Measurements from ENCODE around the gene PTCD1. TPM values are rescaled to one million over a fixed set of nuclear protein-coding genes. Genes with fewer than 3 reads are reported as not detected.

Gene PTCD1
- total and polyA plus RNA-seq, 9 of the 15 experiments (the other 6 are each of a cell fraction or from before 2014, with no cell fraction given) = 0.46 to 17.1 (median 6.2) TPM

GRCh38 chr7:99472561-99473314 is 34.1 kb upstream of the PTCD1 start, which contains the start of gene ZNF789 (continued):
- TF ChIP-seq ZBTB11 (CRISPR knock-in tag; IDR thresholded peaks at IDR 0.05) (peak in 2 of 3 experiments; percentile 38 to 55; a peak in 1 of 6 replicates), NR4A1 (CRISPR knock-in tag; IDR thresholded peaks at IDR 0.05) (no peak), NR4A1 (tag; IDR thresholded peaks at IDR 0.05) (no peak), RBM25 (IDR thresholded peaks at IDR 0.05; ENCODE audit: low read depth, low read length, severe bottlenecking) (peak; percentile 87), ZNF354B (CRISPR knock-in tag; IDR thresholded peaks at IDR 0.05) (peak; percentile 66; the same call in 1 of the 2 replicates), ZFP30 (CRISPR knock-in tag; IDR thresholded peaks at IDR 0.05; ENCODE audit: borderline replicate concordance) (no peak), BRD9 (IDR thresholded peaks at IDR 0.05; ENCODE audit: low read depth, partially characterized antibody) (no peak), OTX1 (CRISPR knock-in tag; IDR thresholded peaks at IDR 0.05) (peak; percentile 72; the same call in 1 of the 2 replicates), FOXA3 (CRISPR knock-in tag; conservative IDR thresholded peaks at IDR 0.05 in 1 of 2, IDR thresholded peaks at IDR 0.05 in 1 of 2) (peak in 1 of 2 experiments; percentile 19; a peak in 1 of 4 replicates), NUFIP1 (IDR thresholded peaks at IDR 0.05; ENCODE audit: partially characterized antibody) (no peak), PHF20 (IDR thresholded peaks at IDR 0.05; ENCODE audit: partially characterized antibody) (peak; percentile 65), JUN (IDR thresholded peaks at IDR 0.05; ENCODE audit: borderline replicate concordance, low read depth, low read length) (peak; percentile 50; the same call in 1 of the 2 replicates), JUN (CRISPR knock-in tag; IDR thresholded peaks at IDR 0.05; ENCODE audit: borderline replicate concordance) (no peak), POU5F1 (IDR thresholded peaks at IDR 0.05; ENCODE audit: borderline replicate concordance, low read depth, low read length, partially characterized antibody) (no peak), NELFE (IDR thresholded peaks at IDR 0.05; ENCODE audit: insufficient read depth, insufficient read length) (no peak), SIX5 (IDR thresholded peaks at IDR 0.05; ENCODE audit: borderline replicate concordance in 1 of 2, insufficient read depth in 1 of 2, low read depth in 1 of 2, low read length in 2 of 2) (no peak), CCNT2 (IDR thresholded peaks at IDR 0.05; ENCODE audit: borderline replicate concordance, extremely low read depth, insufficient read length, low read depth, low read length) (peak; percentile 89), CBX3 (IDR thresholded peaks at IDR 0.05; ENCODE audit: borderline replicate concordance in 1 of 2, low read length in 2 of 2) (no peak; a peak in 1 of 3 replicates), SNRNP70 (optimal IDR thresholded peaks at IDR 0.05; ENCODE audit: low read depth, low read length) (no peak), ZC3H11A (IDR thresholded peaks at IDR 0.05; ENCODE audit: low read depth, low read length) (no peak), PTBP1 (IDR thresholded peaks at IDR 0.05; ENCODE audit: low read depth, low read length) (no peak)
